Measurements from ENCODE around the gene EML1. TPM values are rescaled to one million over a fixed set of nuclear protein-coding genes. Genes with fewer than 3 reads are reported as not detected.

EML1 gene
- polyA plus RNA-seq, 3 donors from 2014 or later = not detected

GRCh38 chr14:99752486-99753121 is 40.6 kb upstream of the EML1 start:
- no peak for DNase-seq
- Mint-ChIP-seq H3K4me1 (peaks cover 10 to 13% of the 10 kb centered on the region in 2 donors), H3K27ac (no peak overlapping the region), H3K36me3 (no peaks in the 10 kb centered on the region), H3K27me3 (ENCODE audit: low read depth in 3 of 3) (peaks cover 4 to 25% (median 12%) of the 10 kb centered on the region in 3 donors), H3K9me3 (peaks cover 0 to 2% (median 0%) of the 10 kb centered on the region in 6 donors), H3K4me3 (no peak overlapping the region)

GRCh38 chr14:99753225-99754140 is 39.7 kb upstream of the EML1 start:
- no peak overlapping the region for H3K27ac Mint-ChIP-seq
- H3K36me3 Mint-ChIP-seq = no peaks in the 10 kb centered on the region
- H3K4me3 Mint-ChIP-seq = peak overlapping the region in 1 of 5 donors; percentile 33
- peaks cover 4 to 23% (median 9%) of the 10 kb centered on the region in 3 donors for H3K27me3 Mint-ChIP-seq (ENCODE audit: low read depth in 3 of 3)
- DNase-seq = no peak
- H3K4me1 Mint-ChIP-seq = peaks cover 10 to 13% of the 10 kb centered on the region in 2 donors
- H3K9me3 Mint-ChIP-seq = peaks cover 0 to 2% (median 0%) of the 10 kb centered on the region in 6 donors

GRCh38 chr14:99754141-99755067 is 38.8 kb upstream of the EML1 start:
- Mint-ChIP-seq H3K36me3 (no peaks in the 10 kb centered on the region), H3K4me1 (peaks cover 10 to 13% of the 10 kb centered on the region in 2 donors), H3K9me3 (peaks cover 0 to 2% (median 0%) of the 10 kb centered on the region in 6 donors), H3K4me3 (no peak overlapping the region), H3K27ac (no peak overlapping the region), H3K27me3 (ENCODE audit: low read depth in 3 of 3) (peaks cover 4 to 23% (median 9%) of the 10 kb centered on the region in 3 donors)
- no peak for DNase-seq

- DNase-seq = no peak
- Mint-ChIP-seq H3K4me1 (peaks cover 10 to 13% of the 10 kb centered on the region in 2 donors), H3K36me3 (no peaks in the 10 kb centered on the region), H3K4me3 (no peak overlapping the region), H3K9me3 (peaks cover 0 to 2% (median 0%) of the 10 kb centered on the region in 6 donors), H3K27me3 (ENCODE audit: low read depth in 3 of 3) (peaks cover 4 to 21% (median 8%) of the 10 kb centered on the region in 3 donors), H3K27ac (no peak overlapping the region)
Observed at GRCh38 chr14:99755068-99755405, 38.2 kb upstream of the EML1 start.

- Mint-ChIP-seq H3K36me3 (no peaks in the 10 kb centered on the region), H3K9me3 (peaks cover 0 to 2% (median 0%) of the 10 kb centered on the region in 6 donors), H3K4me1 (peaks cover 10 to 13% of the 10 kb centered on the region in 2 donors), H3K27me3 (ENCODE audit: low read depth in 3 of 3) (peaks cover 7 to 20% (median 8%) of the 10 kb centered on the region in 3 donors), H3K27ac (no peak overlapping the region), H3K4me3 (no peak overlapping the region)
- DNase-seq = no peak
Observed at GRCh38 chr14:99755629-99756603, 37.3 kb upstream of the EML1 start.

GRCh38 chr14:99756796-99757195 is 36.4 kb upstream of the EML1 start:
- Mint-ChIP-seq H3K27me3 (ENCODE audit: low read depth in 3 of 3) (peaks cover 7 to 19% (median 10%) of the 10 kb centered on the region in 3 donors), H3K27ac (no peak overlapping the region), H3K36me3 (no peaks in the 10 kb centered on the region), H3K4me3 (no peak overlapping the region), H3K9me3 (peaks cover 0 to 2% (median 0%) of the 10 kb centered on the region in 6 donors), H3K4me1 (peaks cover 4 to 10% of the 10 kb centered on the region in 2 donors)
- no peak for DNase-seq

- DNase-seq = no peak
- Mint-ChIP-seq H3K9me3 (peaks cover 0 to 2% (median 0%) of the 10 kb centered on the region in 6 donors), H3K27ac (no peak overlapping the region), H3K4me3 (no peak overlapping the region), H3K36me3 (no peaks in the 10 kb centered on the region), H3K4me1 (peaks cover 0 to 5% of the 10 kb centered on the region in 2 donors), H3K27me3 (ENCODE audit: low read depth in 3 of 3) (peaks cover 7 to 15% (median 9%) of the 10 kb centered on the region in 3 donors)
Observed at GRCh38 chr14:99757331-99758070, 35.7 kb upstream of the EML1 start.

GRCh38 chr14:99758121-99758821 is 34.9 kb upstream of the EML1 start:
- H3K27me3 Mint-ChIP-seq (ENCODE audit: low read depth in 3 of 3) = peaks cover 7 to 13% (median 9%) of the 10 kb centered on the region in 3 donors
- peaks cover 0 to 2% (median 0%) of the 10 kb centered on the region in 6 donors for H3K9me3 Mint-ChIP-seq
- no peaks in the 10 kb centered on the region for H3K36me3 Mint-ChIP-seq
- no peak overlapping the region for H3K27ac Mint-ChIP-seq
- H3K4me3 Mint-ChIP-seq = no peak overlapping the region
- DNase-seq = no peak
- H3K4me1 Mint-ChIP-seq = peaks cover 0 to 3% of the 10 kb centered on the region in 2 donors

- H3K27ac Mint-ChIP-seq = no peak overlapping the region
- no peak for DNase-seq
- H3K9me3 Mint-ChIP-seq = peaks cover 0 to 2% (median 0%) of the 10 kb centered on the region in 6 donors
- peaks cover 5 to 9% (median 7%) of the 10 kb centered on the region in 3 donors for H3K27me3 Mint-ChIP-seq (ENCODE audit: low read depth in 3 of 3)
- no peaks in the 10 kb centered on the region for H3K36me3 Mint-ChIP-seq
- H3K4me3 Mint-ChIP-seq = no peak overlapping the region
- no peaks in the 10 kb centered on the region for H3K4me1 Mint-ChIP-seq
Observed at GRCh38 chr14:99758872-99759545, 34.2 kb upstream of the EML1 start.

- peaks cover 0 to under 1% (median 0%) of the 10 kb centered on the region in 6 donors for H3K9me3 Mint-ChIP-seq
- no peak overlapping the region for H3K4me3 Mint-ChIP-seq
- no peak overlapping the region for H3K27ac Mint-ChIP-seq
Observed at GRCh38 chr14:99759546-99759925, 33.7 kb upstream of the EML1 start.

GRCh38 chr14:99760817-99761216 is 32.4 kb upstream of the EML1 start:
- Mint-ChIP-seq H3K4me3 (no peak overlapping the region), H3K27me3 (ENCODE audit: low read depth in 3 of 3) (peaks cover 6 to 9% (median 7%) of the 10 kb centered on the region in 3 donors), H3K27ac (no peak overlapping the region), H3K36me3 (no peaks in the 10 kb centered on the region), H3K9me3 (no peaks in the 10 kb centered on the region), H3K4me1 (no peaks in the 10 kb centered on the region)
- DNase-seq = no peak

More at GRCh38 chr14:99759546-99759925, 33.7 kb upstream of the EML1 start:
- Mint-ChIP-seq H3K27me3 (ENCODE audit: low read depth in 3 of 3) (peaks cover 6 to 9% (median 7%) of the 10 kb centered on the region in 3 donors), H3K36me3 (no peaks in the 10 kb centered on the region), H3K4me1 (no peaks in the 10 kb centered on the region)
- no peak for DNase-seq

All from immature natural killer cell (primary cell).